IMR-90 (cell line): Measurements from ENCODE around the gene ARAP1.

Experiments used
- MXI1 ChIP-seq: IDR thresholded peaks from 2 replicates; pipeline ENCODE4 v1.6.1; 2012; ENCODE audit warnings: low read depth, mild to moderate bottlenecking, low read length, moderate library complexity, borderline replicate concordance
- POLR2A ChIP-seq: IDR thresholded peaks from 2 replicates; pipeline ENCODE4 v1.6.1; 2012; ENCODE audit warnings: mild to moderate bottlenecking, low read depth, low read length
- RAD21 ChIP-seq: IDR thresholded peaks from 2 replicates; pipeline ENCODE4 v1.6.1; 2012; ENCODE audit warnings: low read length, improper control_type of control experiment
- TF ChIP-seq, protein P1 (sequence below): conservative IDR thresholded peaks from 2 replicates; pipeline ENCODE4 v1.5.1; 2012; ENCODE audit warnings: mild to moderate bottlenecking, low read depth, low read length, improper control_type of control experiment

DNA sequence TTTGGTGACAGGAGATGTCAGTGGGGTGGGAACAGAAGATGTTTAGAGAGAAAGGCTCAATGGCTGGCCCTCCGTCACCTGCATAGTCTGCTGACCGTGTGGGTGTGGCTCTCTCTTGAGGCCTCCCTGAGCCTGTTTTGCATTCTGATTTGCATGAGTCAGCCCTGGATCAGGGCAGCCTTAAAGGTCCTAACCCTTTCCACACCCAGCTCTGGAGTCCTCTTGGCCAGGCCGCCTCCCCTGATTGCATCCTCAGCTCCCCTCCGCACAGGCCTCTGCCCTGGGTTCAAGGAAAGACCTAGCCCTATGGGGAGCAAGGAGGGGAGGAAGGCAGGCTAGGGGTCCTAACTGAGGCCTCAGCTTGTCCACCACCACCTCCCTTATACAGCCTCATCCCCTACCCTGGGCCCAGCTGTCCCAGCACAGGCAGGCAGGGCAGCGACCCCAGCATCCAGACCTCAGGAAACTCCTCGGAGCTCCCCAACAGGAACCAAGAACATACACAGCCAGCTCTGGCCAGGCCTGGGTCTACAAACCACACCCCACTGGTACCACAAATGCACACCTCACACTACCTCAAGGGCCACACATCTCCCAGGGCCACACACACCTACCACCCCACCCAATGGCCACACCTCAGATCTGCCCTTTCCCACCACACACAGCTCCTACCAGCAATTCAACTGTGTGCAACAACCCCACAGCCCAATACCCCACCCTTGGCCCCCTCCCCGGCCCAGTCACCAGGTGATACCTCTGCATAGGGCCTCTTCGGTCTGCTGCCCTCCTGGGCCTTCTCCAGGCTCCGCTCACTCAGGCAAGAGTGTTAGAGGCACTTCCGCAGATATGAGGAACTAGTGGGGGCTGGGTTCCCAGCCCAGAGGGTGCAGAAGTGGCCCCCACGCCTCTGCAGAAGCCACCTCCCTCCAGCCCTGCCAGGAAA, 13.7 kb downstream of the ARAP1 start:
- TF ChIP-seq, protein P1, sequence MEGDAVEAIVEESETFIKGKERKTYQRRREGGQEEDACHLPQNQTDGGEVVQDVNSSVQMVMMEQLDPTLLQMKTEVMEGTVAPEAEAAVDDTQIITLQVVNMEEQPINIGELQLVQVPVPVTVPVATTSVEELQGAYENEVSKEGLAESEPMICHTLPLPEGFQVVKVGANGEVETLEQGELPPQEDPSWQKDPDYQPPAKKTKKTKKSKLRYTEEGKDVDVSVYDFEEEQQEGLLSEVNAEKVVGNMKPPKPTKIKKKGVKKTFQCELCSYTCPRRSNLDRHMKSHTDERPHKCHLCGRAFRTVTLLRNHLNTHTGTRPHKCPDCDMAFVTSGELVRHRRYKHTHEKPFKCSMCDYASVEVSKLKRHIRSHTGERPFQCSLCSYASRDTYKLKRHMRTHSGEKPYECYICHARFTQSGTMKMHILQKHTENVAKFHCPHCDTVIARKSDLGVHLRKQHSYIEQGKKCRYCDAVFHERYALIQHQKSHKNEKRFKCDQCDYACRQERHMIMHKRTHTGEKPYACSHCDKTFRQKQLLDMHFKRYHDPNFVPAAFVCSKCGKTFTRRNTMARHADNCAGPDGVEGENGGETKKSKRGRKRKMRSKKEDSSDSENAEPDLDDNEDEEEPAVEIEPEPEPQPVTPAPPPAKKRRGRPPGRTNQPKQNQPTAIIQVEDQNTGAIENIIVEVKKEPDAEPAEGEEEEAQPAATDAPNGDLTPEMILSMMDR, result no peak
- TF ChIP-seq MXI1 (no peak), RAD21 (no peak), POLR2A (no peak)
